B cell (primary cell): ENCODE measurements around the gene IFI27L2. TPM values are rescaled to one million over a fixed set of nuclear protein-coding genes. Genes with fewer than 3 reads are reported as not detected.

Source experiments
- ATAC-seq: fragments of 200-7000 bp; cut with Tn5 transposase; one replicate; pipeline ENCODE4 v1.10.0; 2021; ENCODE audit warnings: low read depth, mild to moderate bottlenecking, moderate number of reproducible peaks, moderate library complexity
- CTCF ChIA-PET: fragments of 350-600 bp; sonication (Branson Sonifier 250); formaldehyde crosslinking; loops from one replicate; lab custom pipeline; 2021; ENCODE audit warnings: antibody characterized with exemption, inconsistent platforms; lab: Charles Lee
- POLR2A ChIA-PET: fragments of 350-600 bp; sonication (Branson Sonifier 250); formaldehyde crosslinking; loops from one replicate; lab custom pipeline; 2021; ENCODE audit warnings: antibody characterized with exemption; lab: Charles Lee
- DNase-seq: peaks from one replicate; pipeline ENCODE4 v3.0.0; 2013
- H2AFZ ChIP-seq: 2 replicates; pipeline ENCODE4 v1.6.1; 2012; ENCODE audit warnings: mild to moderate bottlenecking, low read depth, low read length; ENCODE audit not compliant: insufficient read depth, poor library complexity, severe bottlenecking
- H3K27ac ChIP-seq, 2 donors: 1 replicate in 1 of 2; 2 replicates in 1 of 2; pipeline ENCODE4 v1.5.1; 2012 to 2013; ENCODE audit warnings: low read length in 2 of 2, mild to moderate bottlenecking in 2 of 2, moderate library complexity in 1 of 2
- H3K27me3 ChIP-seq, 4 experiments: fragments of 200-600 bp in 1 of 4; sonication (generic) in 1 of 4; replicated peaks in 1 of 4; 1 replicate in 2 of 4; 2 replicates in 2 of 4; pipeline versions ENCODE4 v1.6.1 to v1.7.0; 2013 to 2016; ENCODE audit warnings: low read length in 3 of 4, mild to moderate bottlenecking in 2 of 4, mixed read lengths in 1 of 4, moderate library complexity in 1 of 4; ENCODE audit not compliant: insufficient read depth in 4 of 4, control insufficient read depth in 3 of 4; ENCODE audit errors: control extremely low read depth in 1 of 4
- H3K36me3 ChIP-seq, 2 experiments: replicated peaks in 1 of 2; 1 replicate in 1 of 2; 2 replicates in 1 of 2; pipeline versions ENCODE4 v1.6.1 to v1.7.1; 2013; ENCODE audit warnings: low read length in 1 of 2; ENCODE audit not compliant: insufficient read depth in 2 of 2, control insufficient read depth in 1 of 2; ENCODE audit errors: control extremely low read depth in 1 of 2, extremely low read depth in 1 of 2
- H3K4me1 ChIP-seq, 2 donors: fragments of 200-600 bp in 1 of 2; sonication (generic) in 1 of 2; 1 replicate in 1 of 2; 2 replicates in 1 of 2; pipeline versions ENCODE4 v1.5.1 to v1.6.1; 2013 to 2017; ENCODE audit warnings: low read length in 2 of 2; ENCODE audit not compliant: control insufficient read depth in 2 of 2, insufficient read depth in 2 of 2
- H3K4me2 ChIP-seq: replicated peaks from 2 replicates; pipeline ENCODE3; 2012; ENCODE audit warnings: mild to moderate bottlenecking, low read depth, low read length; ENCODE audit not compliant: poor library complexity, severe bottlenecking
- H3K4me3 ChIP-seq, 5 experiments: fragments of 200-600 bp in 1 of 5; sonication (generic) in 1 of 5; 1 replicate in 3 of 5; 2 replicates in 2 of 5; pipeline versions ENCODE4 v1.5.1 to v1.7.0; 2011 to 2016; ENCODE audit warnings: low read length in 4 of 5, mild to moderate bottlenecking in 4 of 5, low read depth in 2 of 5, control low read depth in 1 of 5, moderate library complexity in 1 of 5; ENCODE audit not compliant: insufficient read depth in 1 of 5; ENCODE audit errors: control extremely low read depth in 1 of 5, extremely low read depth in 1 of 5
- H3K79me2 ChIP-seq: fragments of 200-600 bp; sonication (generic); one replicate; pipeline ENCODE4 v1.6.0; 2016; ENCODE audit warnings: low read length; ENCODE audit not compliant: control insufficient read depth, insufficient read depth
- H3K9ac ChIP-seq: fragments of 200-600 bp; sonication (generic); 2 replicates; pipeline ENCODE4 v1.6.1; 2017; ENCODE audit warnings: mild to moderate bottlenecking, low read length, moderate library complexity
- H3K9me3 ChIP-seq, 3 donors: one replicate each; pipeline versions ENCODE4 v1.6.1 to v1.7.1; 2013; ENCODE audit warnings: low read length in 2 of 3; ENCODE audit not compliant: control insufficient read depth in 2 of 3, insufficient read depth in 1 of 3; ENCODE audit errors: control extremely low read depth in 1 of 3
- H4K20me1 ChIP-seq: 2 replicates; pipeline ENCODE4 v1.6.0; 2012; ENCODE audit warnings: mild to moderate bottlenecking, low read length; ENCODE audit not compliant: insufficient read depth, control insufficient read depth, poor library complexity, severe bottlenecking
- H3K27ac Mint-ChIP-seq: one replicate; pipeline ENCODE4 v1.8.0; 2021; ENCODE audit warnings: mixed read lengths
- H3K27me3 Mint-ChIP-seq: one replicate; pipeline ENCODE4 v1.8.0; 2021; ENCODE audit warnings: mixed read lengths
- H3K4me1 Mint-ChIP-seq: one replicate; pipeline ENCODE4 v1.8.0; 2021; ENCODE audit warnings: mixed read lengths
- H3K4me3 Mint-ChIP-seq: one replicate; pipeline ENCODE4 v1.8.0; 2021; ENCODE audit warnings: mixed read lengths
- H3K9me3 Mint-ChIP-seq: one replicate; pipeline ENCODE4 v1.8.0; 2022; ENCODE audit warnings: mixed read lengths; ENCODE audit not compliant: insufficient read depth
- EZH2 ChIP-seq: IDR thresholded peaks from 2 replicates; pipeline ENCODE4 v1.6.1; 2012; ENCODE audit warnings: borderline replicate concordance, low read depth, mild to moderate bottlenecking, moderate library complexity, low read length; ENCODE audit not compliant: insufficient read depth, poor library complexity, severe bottlenecking
- WGBS: methylation state at CpG from one replicate; pipeline ENCODE4 v1.1.5; 2013; ENCODE audit warnings: missing lambda C conversion rate; ENCODE audit not compliant: insufficient coverage; 5-methylcytosine and 5-hydroxymethylcytosine counted together
- intact Hi-C: fragments of 100-400 bp; cut with micrococcal nuclease; formaldehyde crosslinking; loops from one replicate; pipeline ENCODE4 v1.10.0; 2022
- polyA plus RNA-seq: library from polyadenylated mRNA; depleted of rRNA; stranded (reverse); fragments of >200 nt; gene quantifications from 2 replicates; pipeline ENCODE4 v1.2.3, GENCODE V29; 2012
- total RNA-seq, 2 donors: library from RNA; stranded (reverse); fragments of 120-200 nt in 1 of 2; gene quantifications; 1 replicate in 1 of 2; 2 replicates in 1 of 2; pipeline versions ENCODE4 v1.2.3 to v1.2.4, GENCODE V29; 2013 to 2022
- TF ChIP-seq, protein P1 (sequence below): fragments of 200-600 bp; IDR thresholded peaks from one replicate; pipeline ENCODE4 v1.8.0; 2022; ENCODE audit warnings: antibody characterized with exemption, mild to moderate bottlenecking

Gene IFI27L2
- total and polyA plus RNA-seq, 2 donors (not counting 1 experiment from before 2014, with no cell fraction given) = 30.2 to 57.4 TPM

DNA sequence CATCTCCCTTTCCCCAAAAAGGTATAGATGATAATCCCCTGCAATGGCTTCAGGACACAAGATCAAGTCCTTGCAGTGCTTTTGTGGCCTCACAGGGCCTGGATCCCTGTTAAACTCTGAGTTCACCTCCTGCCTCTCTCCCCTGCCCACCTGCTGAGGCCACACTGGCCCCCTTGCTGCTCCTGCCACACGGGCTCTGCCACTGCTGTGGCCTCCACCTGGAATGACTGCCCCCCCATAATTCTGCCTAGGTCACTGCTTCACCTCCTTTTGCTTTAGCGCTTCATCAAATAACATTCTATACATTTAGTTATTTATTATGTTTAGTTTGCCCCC lies 19.5 kb downstream of the IFI27L2 start:
- no peak for TF ChIP-seq EZH2
- TF ChIP-seq, protein P1, sequence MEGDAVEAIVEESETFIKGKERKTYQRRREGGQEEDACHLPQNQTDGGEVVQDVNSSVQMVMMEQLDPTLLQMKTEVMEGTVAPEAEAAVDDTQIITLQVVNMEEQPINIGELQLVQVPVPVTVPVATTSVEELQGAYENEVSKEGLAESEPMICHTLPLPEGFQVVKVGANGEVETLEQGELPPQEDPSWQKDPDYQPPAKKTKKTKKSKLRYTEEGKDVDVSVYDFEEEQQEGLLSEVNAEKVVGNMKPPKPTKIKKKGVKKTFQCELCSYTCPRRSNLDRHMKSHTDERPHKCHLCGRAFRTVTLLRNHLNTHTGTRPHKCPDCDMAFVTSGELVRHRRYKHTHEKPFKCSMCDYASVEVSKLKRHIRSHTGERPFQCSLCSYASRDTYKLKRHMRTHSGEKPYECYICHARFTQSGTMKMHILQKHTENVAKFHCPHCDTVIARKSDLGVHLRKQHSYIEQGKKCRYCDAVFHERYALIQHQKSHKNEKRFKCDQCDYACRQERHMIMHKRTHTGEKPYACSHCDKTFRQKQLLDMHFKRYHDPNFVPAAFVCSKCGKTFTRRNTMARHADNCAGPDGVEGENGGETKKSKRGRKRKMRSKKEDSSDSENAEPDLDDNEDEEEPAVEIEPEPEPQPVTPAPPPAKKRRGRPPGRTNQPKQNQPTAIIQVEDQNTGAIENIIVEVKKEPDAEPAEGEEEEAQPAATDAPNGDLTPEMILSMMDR = no peak
- no peak for DNase-seq
- no peak overlapping the region for H3K4me3 Mint-ChIP-seq
- ATAC-seq = no peak
- Histone ChIP-seq H3K4me3 (no peak overlapping the region), H3K4me1 (no peaks in the 10 kb centered on the region), H3K9ac (no peak overlapping the region), H3K4me2 (no peak overlapping the region), H2AFZ (no peak overlapping the region), H3K27me3 (no peaks in the 10 kb centered on the region), H4K20me1 (no peaks in the 10 kb centered on the region), H3K27ac (no peak overlapping the region), H3K79me2 (no peaks in the 10 kb centered on the region), H3K36me3 (no peaks in the 10 kb centered on the region), H3K9me3 (no peaks in the 10 kb centered on the region)
- CTCF ChIA-PET = no interaction called here
- H3K27me3 Mint-ChIP-seq = peaks cover 9% of the 10 kb centered on the region
- WGBS = 88% methylated on average over 1 of the region's 2 CpGs
- POLR2A ChIA-PET = no interaction called here
- H3K9me3 Mint-ChIP-seq = no peaks in the 10 kb centered on the region
- H3K27ac Mint-ChIP-seq = no peak overlapping the region
- H3K4me1 Mint-ChIP-seq = no peaks in the 10 kb centered on the region
- intact Hi-C loops = no loop called here

DNA sequence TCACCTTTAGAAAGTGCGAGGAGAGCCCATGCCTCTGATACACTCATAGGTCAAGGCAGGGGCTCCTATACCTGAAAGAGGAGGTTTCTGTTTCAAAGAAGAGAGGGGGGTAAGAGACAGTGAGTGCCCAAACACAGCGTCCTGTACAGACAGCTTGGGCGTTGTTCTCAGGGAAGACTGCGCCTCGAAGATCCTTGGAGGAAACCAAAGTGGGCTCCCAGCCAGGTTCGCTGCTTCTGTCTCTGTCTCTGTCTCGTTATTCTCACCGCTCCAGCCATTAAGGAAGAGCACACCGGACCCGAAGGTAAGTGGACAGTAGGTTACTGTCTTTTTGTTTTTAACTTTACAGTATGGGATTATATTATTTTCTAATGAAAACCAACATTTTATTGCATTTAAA lies 24.7 kb downstream of the IFI27L2 start:
- WGBS = 88% methylated on average over 5 of the region's 10 CpGs
- H3K4me1 ChIP-seq = no peaks in the 10 kb centered on the region

More for the DNA sequence above, 24.7 kb downstream of the IFI27L2 start:
- intact Hi-C loops = no loop called here
- Mint-ChIP-seq H3K4me1 (no peaks in the 10 kb centered on the region), H3K4me3 (no peak overlapping the region), H3K27ac (no peak overlapping the region), H3K9me3 (no peaks in the 10 kb centered on the region), H3K27me3 (no peaks in the 10 kb centered on the region)
- DNase-seq (no peak), ATAC-seq (no peak)
- Histone ChIP-seq H4K20me1 (no peaks in the 10 kb centered on the region), H3K4me2 (no peak overlapping the region), H3K9me3 (no peaks in the 10 kb centered on the region), H3K9ac (no peak overlapping the region), H2AFZ (no peak overlapping the region), H3K27ac (no peak overlapping the region), H3K36me3 (no peaks in the 10 kb centered on the region), H3K79me2 (no peaks in the 10 kb centered on the region), H3K4me3 (no peak overlapping the region), H3K27me3 (no peaks in the 10 kb centered on the region)
- POLR2A ChIA-PET = no interaction called here
- CTCF ChIA-PET = interaction anchor here (1.3 kb wide), 1 partner anchor 32 kb away, joined by 4 read pairs; no protein-coding TSS in a partner anchor
- TF ChIP-seq, protein P1 = no peak
- TF ChIP-seq EZH2 = no peak
